Aorta (tissue), 5 donors: ENCODE results near the gene CBFB. TPM values are rescaled to one million over a fixed set of nuclear protein-coding genes. Genes with fewer than 3 reads are reported as not detected.
A peak's percentile ranks its signal among the peaks of the same experiment; 100 is the strongest.

ENCODE experiments used
- ATAC-seq: fragments of 200-7000 bp; cut with Tn5 transposase; one replicate; pipeline ENCODE4 v1.9.1; 2022; ENCODE audit warnings: moderate library complexity; ENCODE audit not compliant: low FRiP score
- DNase-seq, 2 donors: peaks; one replicate each; pipeline ENCODE4 v3.0.0-alpha.2; 2020
- H3K27ac ChIP-seq, 2 donors: one replicate each; pipeline ENCODE4 v1.5.1; 2013; ENCODE audit warnings: low read length in 2 of 2, mild to moderate bottlenecking in 2 of 2, moderate library complexity in 2 of 2, control low read depth in 1 of 2, inconsistent platforms in 1 of 2, low read depth in 1 of 2
- H3K27me3 ChIP-seq, 2 donors: one replicate each; pipeline ENCODE4 v1.6.1; 2013; ENCODE audit warnings: control low read depth in 1 of 2, low read length in 1 of 2, mild to moderate bottlenecking in 1 of 2, moderate library complexity in 1 of 2; ENCODE audit not compliant: insufficient read depth in 2 of 2, control insufficient read depth in 1 of 2
- H3K36me3 ChIP-seq, 2 donors: one replicate each; pipeline ENCODE4 v1.6.1; 2013; ENCODE audit warnings: control low read depth in 1 of 2, low read length in 1 of 2, mild to moderate bottlenecking in 1 of 2; ENCODE audit not compliant: insufficient read depth in 2 of 2, control insufficient read depth in 1 of 2
- H3K4me1 ChIP-seq, 2 donors: one replicate each; pipeline ENCODE4 v1.6.1; 2013; ENCODE audit warnings: low read length in 2 of 2, control low read depth in 1 of 2, mild to moderate bottlenecking in 1 of 2, moderate library complexity in 1 of 2; ENCODE audit not compliant: insufficient read depth in 2 of 2, control insufficient read depth in 1 of 2
- H3K4me3 ChIP-seq, 2 donors: one replicate each; pipeline ENCODE4 v1.5.1; 2013; ENCODE audit warnings: low read length in 2 of 2, control low read depth in 1 of 2, mild to moderate bottlenecking in 1 of 2
- H3K9me3 ChIP-seq: one replicate; pipeline ENCODE4 v1.6.1; 2013; ENCODE audit warnings: mild to moderate bottlenecking, low read length; ENCODE audit not compliant: control insufficient read depth
- WGBS, 2 donors: extraction: QIAGEN DNeasy Blood & Tissue Kit; methylation state at CpG; one replicate each; pipeline ENCODE4 v1.1.7; 2013; 5-methylcytosine and 5-hydroxymethylcytosine counted together
- intact Hi-C, 2 donors: fragments of 100-400 bp; cut with DNase I; formaldehyde crosslinking; loops; one replicate each; pipeline versions ENCODE4 v1.14.2 to v1.15.0; 2022
- polyA plus RNA-seq, 2 donors: library from polyadenylated mRNA; stranded (reverse); fragments of 200-250 nt; gene quantifications; one replicate each; pipeline ENCODE4 v1.2.3, GENCODE V29; 2013
- total RNA-seq, 2 donors: library from RNA; stranded (reverse); fragmentation: NEBNext Ultra II Directional; extraction: Animal tissue kit (Norgen Biotek cat#: 25700); gene quantifications; one replicate each; pipeline ENCODE4 v1.2.1, GENCODE V29; 2021
- donor health status: healthy with polysubstance abuse.
- donor health status: Bipolar disorder and iron deficiency.
- donor health status: DM: no; HTN: no; CAD: no.
- donor health status: DM: no; HTN: no; CAD: no.
- donor health status: DM: yes; HTN: yes; CAD: no.

CBFB gene
- total and polyA plus RNA-seq, 4 donors = 12.0 to 67.3 (median 28.6) TPM

- ATAC-seq (no peak), DNase-seq (peak in 1 of 2 donors; percentile 61)
- H3K4me3 ChIP-seq = no peak overlapping the region
- H3K27me3 ChIP-seq = no peaks in the 10 kb centered on the region
- H3K4me1 ChIP-seq = no peaks in the 10 kb centered on the region
- WGBS, 2 donors = 82 to 83% methylated on average over 11 of the region's 11 CpGs
- intact Hi-C loops = no loop called here
- H3K9me3 ChIP-seq = no peaks in the 10 kb centered on the region
- no peak overlapping the region for H3K27ac ChIP-seq
- peaks cover 0 to 3% of the 10 kb centered on the region in 2 donors for H3K36me3 ChIP-seq
Observed at GRCh38 chr16:67148656-67149275, 119.8 kb downstream of the CBFB start.

- peak in 1 of 2 donors; percentile 71 for DNase-seq
- H3K27ac ChIP-seq = no peak overlapping the region
- peaks cover 0 to 3% of the 10 kb centered on the region in 2 donors for H3K36me3 ChIP-seq
- 73 to 77% methylated on average over 77 of the region's 77 CpGs for WGBS, 2 donors
- H3K27me3 ChIP-seq = no peaks in the 10 kb centered on the region
- no peak overlapping the region for H3K4me3 ChIP-seq
- intact Hi-C loops = loop anchor here (5.0 to 10.0 kb wide), 3 partner anchors 42 to 255 kb away; partner anchors contain the start of gene PHAF1 (in 1 of the 2)
- no peak for ATAC-seq
- no peaks in the 10 kb centered on the region for H3K4me1 ChIP-seq
- no peaks in the 10 kb centered on the region for H3K9me3 ChIP-seq
Observed at GRCh38 chr16:67149276-67150046, 120.5 kb downstream of the CBFB start.

GRCh38 chr16:67150047-67150832 lies 121.3 kb downstream of the CBFB start:
- intact Hi-C loops = loop anchor here (5.0 to 10.0 kb wide), 3 partner anchors 43 to 255 kb away; partner anchors contain the start of gene PHAF1 (in 1 of the 2)
- WGBS, 2 donors = 10% methylated on average over 92 to 94 of the region's 94 CpGs
- DNase-seq = peak; percentile 64 to 87
- Histone ChIP-seq H3K4me1 (no peaks in the 10 kb centered on the region), H3K36me3 (peaks cover 0 to 2% of the 10 kb centered on the region in 2 donors), H3K4me3 (peak overlapping the region; percentile 49 to 59), H3K27me3 (no peaks in the 10 kb centered on the region), H3K27ac (peak overlapping the region in 1 of 2 donors; percentile 41), H3K9me3 (no peaks in the 10 kb centered on the region)
- peak; percentile 74 for ATAC-seq

Other genes with a start within 250 kb of the CBFB start
- gene TERB1, start 227.6 kb upstream of the CBFB start, total RNA-seq = not detected
- gene TERB1, start 227.6 kb upstream of the CBFB start, polyA plus RNA-seq = not detected
- 10 to 100 TPM; 40.8 to 46.2 TPM for gene NAE1, start 198.2 kb upstream of the CBFB start, total RNA-seq
- 10 to 100 TPM; 41.7 to 42.9 TPM for gene NAE1, start 198.2 kb upstream of the CBFB start, polyA plus RNA-seq
- not detected for gene CA7, start 184.7 kb upstream of the CBFB start, total RNA-seq
- gene CA7, start 184.7 kb upstream of the CBFB start, polyA plus RNA-seq = 10 to 100 TPM in 1 of 2 donors, not detected in 1; 12.8 TPM
- gene PDP2, start 148.6 kb upstream of the CBFB start, total RNA-seq = 10 to 100 TPM in 1 of 2 donors, 1 to 10 TPM in 1; 8.9 to 10.9 TPM
- 1 to 10 TPM; 2.1 to 2.5 TPM for gene PDP2, start 148.6 kb upstream of the CBFB start, polyA plus RNA-seq
- not detected for gene CDH16, start 110.3 kb upstream of the CBFB start, total RNA-seq
- under 1 TPM in 1 of 2 donors, not detected in 1; 0.18 TPM for gene CDH16, start 110.3 kb upstream of the CBFB start, polyA plus RNA-seq
- 10 to 100 TPM; 23.6 to 30.1 TPM for gene RRAD, start 103.6 kb upstream of the CBFB start, total RNA-seq
- 10 to 100 TPM; 16.2 to 35.2 TPM for gene RRAD, start 103.6 kb upstream of the CBFB start, polyA plus RNA-seq
- 10 to 100 TPM; 51.9 to 62.4 TPM for gene CIAO2B, start 94.7 kb upstream of the CBFB start, total RNA-seq
- gene CIAO2B, start 94.7 kb upstream of the CBFB start, polyA plus RNA-seq = 100 to 1,000 TPM; 149 to 165 TPM
- gene CES2, start 93.6 kb upstream of the CBFB start, total RNA-seq = 10 to 100 TPM; 32.7 to 42.1 TPM
- gene CES2, start 93.6 kb upstream of the CBFB start, polyA plus RNA-seq = 10 to 100 TPM; 20.5 to 34.4 TPM
- gene CES3, start 67.9 kb upstream of the CBFB start, total RNA-seq = 1 to 10 TPM; 1.0 to 2.4 TPM
- 1 to 10 TPM in 1 of 2 donors, under 1 TPM in 1; 0.15 to 1.5 TPM for gene CES3, start 67.9 kb upstream of the CBFB start, polyA plus RNA-seq
- 10 to 100 TPM in 1 of 2 donors, 1 to 10 TPM in 1; 5.5 to 14.2 TPM for gene CES4A, start 40.6 kb upstream of the CBFB start, total RNA-seq
- gene CES4A, start 40.6 kb upstream of the CBFB start, polyA plus RNA-seq = 10 to 100 TPM in 1 of 2 donors, 1 to 10 TPM in 1; 1.9 to 22.7 TPM
- gene PHAF1, start 80.8 kb downstream of the CBFB start, total RNA-seq = 10 to 100 TPM; 13.7 to 20.7 TPM
- gene PHAF1, start 80.8 kb downstream of the CBFB start, polyA plus RNA-seq = 10 to 100 TPM; 12.6 to 13.4 TPM
- gene B3GNT9, start 121.8 kb downstream of the CBFB start, total RNA-seq = 10 to 100 TPM; 13.0 to 21.3 TPM
- 10 to 100 TPM in 1 of 2 donors, 1 to 10 TPM in 1; 3.9 to 22.4 TPM for gene B3GNT9, start 121.8 kb downstream of the CBFB start, polyA plus RNA-seq
- gene TRADD, start 130.8 kb downstream of the CBFB start, total RNA-seq = 10 to 100 TPM; 17.1 to 24.3 TPM
- 10 to 100 TPM; 15.7 to 45.2 TPM for gene TRADD, start 130.8 kb downstream of the CBFB start, polyA plus RNA-seq
- gene FBXL8, start 130.8 kb downstream of the CBFB start, total RNA-seq = 10 to 100 TPM in 1 of 2 donors, 1 to 10 TPM in 1; 7.3 to 20.8 TPM
- 10 to 100 TPM in 1 of 2 donors, 1 to 10 TPM in 1; 1.1 to 32.1 TPM for gene FBXL8, start 130.8 kb downstream of the CBFB start, polyA plus RNA-seq
- 100 to 1,000 TPM in 1 of 2 donors, 10 to 100 TPM in 1; 22.2 to 101 TPM for gene HSF4, start 135.6 kb downstream of the CBFB start, total RNA-seq
- gene HSF4, start 135.6 kb downstream of the CBFB start, polyA plus RNA-seq = 100 to 1,000 TPM in 1 of 2 donors, 10 to 100 TPM in 1; 25.0 to 133 TPM
- gene NOL3, start 141.4 kb downstream of the CBFB start, total RNA-seq = 10 to 100 TPM; 24.4 to 47.2 TPM
- gene NOL3, start 141.4 kb downstream of the CBFB start, polyA plus RNA-seq = 100 to 1,000 TPM in 1 of 2 donors, 10 to 100 TPM in 1; 67.5 to 122 TPM
- gene MATCAP1, start 154.8 kb downstream of the CBFB start, total RNA-seq = 10 to 100 TPM; 18.1 to 33.8 TPM
- 10 to 100 TPM in 1 of 2 donors, 1 to 10 TPM in 1; 3.0 to 45.7 TPM for gene MATCAP1, start 154.8 kb downstream of the CBFB start, polyA plus RNA-seq
- 1 to 10 TPM; 1.3 to 4.4 TPM for gene EXOC3L1, start 161.0 kb downstream of the CBFB start, total RNA-seq
- 1 to 10 TPM in 1 of 2 donors, under 1 TPM in 1; 0.51 to 1.8 TPM for gene EXOC3L1, start 161.0 kb downstream of the CBFB start, polyA plus RNA-seq
- 10 to 100 TPM; 54.2 to 58.1 TPM for gene E2F4, start 163.0 kb downstream of the CBFB start, total RNA-seq
- gene E2F4, start 163.0 kb downstream of the CBFB start, polyA plus RNA-seq = 10 to 100 TPM; 27.9 to 50.2 TPM
- 1 to 10 TPM in 1 of 2 donors, under 1 TPM in 1; 0.97 to 3.4 TPM for gene ELMO3, start 170.0 kb downstream of the CBFB start, total RNA-seq
- gene ELMO3, start 170.0 kb downstream of the CBFB start, polyA plus RNA-seq = 1 to 10 TPM; 5.8 to 7.4 TPM
- gene TMEM208, start 198.0 kb downstream of the CBFB start, total RNA-seq = 10 to 100 TPM; 24.7 to 33.1 TPM
- gene TMEM208, start 198.0 kb downstream of the CBFB start, polyA plus RNA-seq = 10 to 100 TPM; 60.6 to 64.6 TPM
- gene FHOD1, start 218.3 kb downstream of the CBFB start, total RNA-seq = 10 to 100 TPM; 28.2 to 47.9 TPM
- 10 to 100 TPM; 12.9 to 41.3 TPM for gene FHOD1, start 218.3 kb downstream of the CBFB start, polyA plus RNA-seq
- 1 to 10 TPM; 1.6 to 1.7 TPM for gene SLC9A5, start 219.8 kb downstream of the CBFB start, total RNA-seq
- 1 to 10 TPM; 1.1 to 2.9 TPM for gene SLC9A5, start 219.8 kb downstream of the CBFB start, polyA plus RNA-seq